ENCODE results near the gene ZAP70. TPM values are rescaled to one million over a fixed set of nuclear protein-coding genes. Genes with fewer than 3 reads are reported as not detected.

The ZAP70 gene
- total RNA-seq, 1 experiment from 2014 or later: 0.61 TPM

- CTCF ChIA-PET: interaction anchor here (0.9 to 2.1 kb wide), 13 partner anchors 8 to 494 kb away, joined by 3 to 14 read pairs (median 5); partner anchors contain the start of gene ACTR1B
- ATAC-seq (no peak), DNase-seq (ENCODE audit: low spot score) (no peak)
- POLR2A ChIA-PET: no interaction called here
- TF ChIP-seq HMGA2 (CRISPR knock-in tag; IDR thresholded peaks at IDR 0.05) (no peak), NFATC4 (CRISPR knock-in tag; IDR thresholded peaks at IDR 0.05) (no peak), ZSCAN18 (CRISPR knock-in tag; IDR thresholded peaks at IDR 0.05) (no peak), FOXP1 (CRISPR knock-in tag; IDR thresholded peaks at IDR 0.05; ENCODE audit: borderline replicate concordance) (no peak), GTF2I (CRISPR knock-in tag; conservative IDR thresholded peaks at IDR 0.05) (no peak), TEAD1 (CRISPR knock-in tag; IDR thresholded peaks at IDR 0.05) (no peak), ARID4B (CRISPR knock-in tag; IDR thresholded peaks at IDR 0.05; ENCODE audit: borderline replicate concordance) (no peak), E2F5 (CRISPR knock-in tag; IDR thresholded peaks at IDR 0.05) (no peak), ZNF232 (CRISPR knock-in tag; IDR thresholded peaks at IDR 0.05) (no peak)
- TF ChIP-seq, protein P1, sequence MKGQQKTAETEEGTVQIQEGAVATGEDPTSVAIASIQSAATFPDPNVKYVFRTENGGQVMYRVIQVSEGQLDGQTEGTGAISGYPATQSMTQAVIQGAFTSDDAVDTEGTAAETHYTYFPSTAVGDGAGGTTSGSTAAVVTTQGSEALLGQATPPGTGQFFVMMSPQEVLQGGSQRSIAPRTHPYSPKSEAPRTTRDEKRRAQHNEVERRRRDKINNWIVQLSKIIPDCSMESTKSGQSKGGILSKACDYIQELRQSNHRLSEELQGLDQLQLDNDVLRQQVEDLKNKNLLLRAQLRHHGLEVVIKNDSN (CRISPR knock-in tag; IDR thresholded peaks at IDR 0.05): no peak
- TF ChIP-seq, protein P2, sequence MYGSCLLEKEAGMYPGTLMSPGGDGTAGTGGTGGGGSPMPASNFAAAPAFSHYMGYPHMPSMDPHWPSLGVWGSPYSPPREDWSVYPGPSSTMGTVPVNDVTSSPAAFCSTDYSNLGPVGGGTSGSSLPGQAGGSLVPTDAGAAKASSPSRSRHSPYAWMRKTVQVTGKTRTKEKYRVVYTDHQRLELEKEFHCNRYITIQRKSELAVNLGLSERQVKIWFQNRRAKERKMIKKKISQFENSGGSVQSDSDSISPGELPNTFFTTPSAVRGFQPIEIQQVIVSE (CRISPR knock-in tag; IDR thresholded peaks at IDR 0.05; ENCODE audit: borderline replicate concordance): no peak
- Mint-ChIP-seq H3K27ac (no peak overlapping the region), H3K27me3 (ENCODE audit: low read depth) (peaks cover 11% of the 10 kb centered on the region), H3K4me3 (no peak overlapping the region), H3K9me3 (peaks cover 5% of the 10 kb centered on the region), H3K36me3 (peaks cover 19% of the 10 kb centered on the region), H3K4me1 (peaks cover 15% of the 10 kb centered on the region)
Observed at GRCh38 chr2:97775074-97775473, 61.7 kb downstream of the ZAP70 start.

- H3K36me3 Mint-ChIP-seq: peaks cover 7% of the 10 kb centered on the region
- TF ChIP-seq NR3C1 (CRISPR knock-in tag; conservative IDR thresholded peaks at IDR 0.05; ENCODE audit: low read depth) (no peak), SOX15 (CRISPR knock-in tag; IDR thresholded peaks at IDR 0.05) (no peak), NR2C2 (CRISPR knock-in tag; IDR thresholded peaks at IDR 0.05) (no peak), TEAD4 (CRISPR knock-in tag; IDR thresholded peaks at IDR 0.05) (no peak), ZSCAN18 (CRISPR knock-in tag; IDR thresholded peaks at IDR 0.05) (no peak)
- TF ChIP-seq, protein P3, sequence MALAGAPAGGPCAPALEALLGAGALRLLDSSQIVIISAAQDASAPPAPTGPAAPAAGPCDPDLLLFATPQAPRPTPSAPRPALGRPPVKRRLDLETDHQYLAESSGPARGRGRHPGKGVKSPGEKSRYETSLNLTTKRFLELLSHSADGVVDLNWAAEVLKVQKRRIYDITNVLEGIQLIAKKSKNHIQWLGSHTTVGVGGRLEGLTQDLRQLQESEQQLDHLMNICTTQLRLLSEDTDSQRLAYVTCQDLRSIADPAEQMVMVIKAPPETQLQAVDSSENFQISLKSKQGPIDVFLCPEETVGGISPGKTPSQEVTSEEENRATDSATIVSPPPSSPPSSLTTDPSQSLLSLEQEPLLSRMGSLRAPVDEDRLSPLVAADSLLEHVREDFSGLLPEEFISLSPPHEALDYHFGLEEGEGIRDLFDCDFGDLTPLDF (CRISPR knock-in tag; IDR thresholded peaks at IDR 0.05): no peak
- ChIA-PET POLR2A (no interaction called here), CTCF (interaction anchor here (1.3 kb wide), 1 partner anchor 38 kb away, joined by 3 read pairs; no protein-coding TSS in a partner anchor)
- no peaks in the 10 kb centered on the region; the same call in 1 of the 2 replicates for H3K4me1 Mint-ChIP-seq
- ATAC-seq (no peak), DNase-seq (ENCODE audit: low spot score) (no peak)
- H3K27me3 Mint-ChIP-seq (ENCODE audit: low read depth): no peaks in the 10 kb centered on the region
- no peak overlapping the region for H3K27ac Mint-ChIP-seq
- no peak overlapping the region for H3K4me3 Mint-ChIP-seq
- peaks cover 5% of the 10 kb centered on the region for H3K9me3 Mint-ChIP-seq
Observed at GRCh38 chr2:97779141-97779540, 65.8 kb downstream of the ZAP70 start.

Data from WTC11 (cell line).